ENCODE measurements around the gene IL1RL1.

The IL1RL1 gene

GRCh38 chr2:102361632-102362241 lies 50.4 kb downstream of the IL1RL1 start:
- H3K27ac ChIP-seq (ENCODE audit: low read depth, low read length), result no peak overlapping the region
- no peaks in the 10 kb centered on the region for H3K4me1 ChIP-seq (ENCODE audit: control insufficient read depth in 5 of 5, insufficient read depth in 5 of 5, low read length in 5 of 5)

GRCh38 chr2:102365763-102366162 lies 54.4 kb downstream of the IL1RL1 start:
- no peaks in the 10 kb centered on the region for H3K27me3 ChIP-seq (ENCODE audit: control insufficient read depth in 5 of 5, insufficient read depth in 4 of 5, low read length in 5 of 5)
- no peak overlapping the region for H3K9ac ChIP-seq (ENCODE audit: low read length in 5 of 5)
- peaks cover 2 to 18% (median 9%) of the 10 kb centered on the region in 5 donors for H3K9me3 ChIP-seq (ENCODE audit: control insufficient read depth in 5 of 5, low read length in 5 of 5)
- no peaks in the 10 kb centered on the region for H3K4me1 ChIP-seq (ENCODE audit: control insufficient read depth in 5 of 5, insufficient read depth in 5 of 5, low read length in 5 of 5)
- peaks cover 0 to 6% (median 0%) of the 10 kb centered on the region in 5 donors for H3K36me3 ChIP-seq (ENCODE audit: control insufficient read depth in 5 of 5, insufficient read depth in 5 of 5, low read length in 5 of 5)
- H3K27ac ChIP-seq (ENCODE audit: low read depth, low read length), result no peak overlapping the region
- H3K4me3 ChIP-seq (ENCODE audit: low read depth in 1 of 5, low read length in 5 of 5), result no peak overlapping the region

More at GRCh38 chr2:102361632-102362241, 50.4 kb downstream of the IL1RL1 start:
- no peak overlapping the region for H3K4me3 ChIP-seq (ENCODE audit: low read depth in 1 of 5, low read length in 5 of 5)
- no peak overlapping the region for H3K9ac ChIP-seq (ENCODE audit: low read length in 5 of 5)
- H3K36me3 ChIP-seq (ENCODE audit: control insufficient read depth in 5 of 5, insufficient read depth in 5 of 5, low read length in 5 of 5), result peaks cover 0 to 6% (median 0%) of the 10 kb centered on the region in 5 donors
- peaks cover 0 to 15% (median 7%) of the 10 kb centered on the region in 5 donors for H3K9me3 ChIP-seq (ENCODE audit: control insufficient read depth in 5 of 5, low read length in 5 of 5)
- no peaks in the 10 kb centered on the region for H3K27me3 ChIP-seq (ENCODE audit: control insufficient read depth in 5 of 5, insufficient read depth in 4 of 5, low read length in 5 of 5)

GRCh38 chr2:102366406-102367112 lies 55.2 kb downstream of the IL1RL1 start:
- Histone ChIP-seq H3K27me3 (ENCODE audit: control insufficient read depth in 5 of 5, insufficient read depth in 4 of 5, low read length in 5 of 5) (no peaks in the 10 kb centered on the region), H3K9me3 (ENCODE audit: control insufficient read depth in 5 of 5, low read length in 5 of 5) (peaks cover 2 to 18% (median 9%) of the 10 kb centered on the region in 5 donors), H3K27ac (ENCODE audit: low read depth, low read length) (no peak overlapping the region), H3K4me3 (ENCODE audit: low read depth in 1 of 5, low read length in 5 of 5) (no peak overlapping the region), H3K36me3 (ENCODE audit: control insufficient read depth in 5 of 5, insufficient read depth in 5 of 5, low read length in 5 of 5) (peaks cover 0 to 6% (median 0%) of the 10 kb centered on the region in 5 donors), H3K4me1 (ENCODE audit: control insufficient read depth in 5 of 5, insufficient read depth in 5 of 5, low read length in 5 of 5) (no peaks in the 10 kb centered on the region), H3K9ac (ENCODE audit: low read length in 5 of 5) (no peak overlapping the region)

- H3K27ac ChIP-seq (ENCODE audit: low read depth, low read length), result no peak overlapping the region
- no peaks in the 10 kb centered on the region for H3K4me1 ChIP-seq (ENCODE audit: control insufficient read depth in 5 of 5, insufficient read depth in 5 of 5, low read length in 5 of 5)
- no peak overlapping the region for H3K9ac ChIP-seq (ENCODE audit: low read length in 5 of 5)
- no peak overlapping the region for H3K4me3 ChIP-seq (ENCODE audit: low read depth in 1 of 5, low read length in 5 of 5)
- peaks cover 2 to 18% (median 9%) of the 10 kb centered on the region in 5 donors for H3K9me3 ChIP-seq (ENCODE audit: control insufficient read depth in 5 of 5, low read length in 5 of 5)
- H3K27me3 ChIP-seq (ENCODE audit: control insufficient read depth in 5 of 5, insufficient read depth in 4 of 5, low read length in 5 of 5), result no peaks in the 10 kb centered on the region
- peaks cover 0 to 6% (median 0%) of the 10 kb centered on the region in 5 donors for H3K36me3 ChIP-seq (ENCODE audit: control insufficient read depth in 5 of 5, insufficient read depth in 5 of 5, low read length in 5 of 5)
These were observed 56.1 kb downstream of the IL1RL1 start for GRCh38 chr2:102367331-102367971.

- H3K4me3 ChIP-seq (ENCODE audit: low read depth in 1 of 5, low read length in 5 of 5), result no peak overlapping the region
- no peak overlapping the region for H3K27ac ChIP-seq (ENCODE audit: low read depth, low read length)
- H3K27me3 ChIP-seq (ENCODE audit: control insufficient read depth in 5 of 5, insufficient read depth in 4 of 5, low read length in 5 of 5), result no peaks in the 10 kb centered on the region
- H3K9ac ChIP-seq (ENCODE audit: low read length in 5 of 5), result no peak overlapping the region
- H3K4me1 ChIP-seq (ENCODE audit: control insufficient read depth in 5 of 5, insufficient read depth in 5 of 5, low read length in 5 of 5), result no peaks in the 10 kb centered on the region
- peaks cover 0 to 4% (median 0%) of the 10 kb centered on the region in 5 donors for H3K36me3 ChIP-seq (ENCODE audit: control insufficient read depth in 5 of 5, insufficient read depth in 5 of 5, low read length in 5 of 5)
- peaks cover 2 to 18% (median 9%) of the 10 kb centered on the region in 5 donors for H3K9me3 ChIP-seq (ENCODE audit: control insufficient read depth in 5 of 5, low read length in 5 of 5)
These were observed 57.2 kb downstream of the IL1RL1 start for GRCh38 chr2:102368461-102369109.

- Histone ChIP-seq H3K9me3 (ENCODE audit: control insufficient read depth in 5 of 5, low read length in 5 of 5) (peaks cover 2 to 18% (median 9%) of the 10 kb centered on the region in 5 donors), H3K4me3 (ENCODE audit: low read depth in 1 of 5, low read length in 5 of 5) (no peak overlapping the region), H3K27ac (ENCODE audit: low read depth, low read length) (no peak overlapping the region), H3K4me1 (ENCODE audit: control insufficient read depth in 5 of 5, insufficient read depth in 5 of 5, low read length in 5 of 5) (no peaks in the 10 kb centered on the region), H3K9ac (ENCODE audit: low read length in 5 of 5) (no peak overlapping the region), H3K36me3 (ENCODE audit: control insufficient read depth in 5 of 5, insufficient read depth in 5 of 5, low read length in 5 of 5) (peaks cover 0 to 3% (median 0%) of the 10 kb centered on the region in 5 donors), H3K27me3 (ENCODE audit: control insufficient read depth in 5 of 5, insufficient read depth in 4 of 5, low read length in 5 of 5) (no peaks in the 10 kb centered on the region)
These were observed 58.5 kb downstream of the IL1RL1 start for GRCh38 chr2:102369866-102370265.

- Histone ChIP-seq H3K36me3 (ENCODE audit: control insufficient read depth in 5 of 5, insufficient read depth in 5 of 5, low read length in 5 of 5) (no peaks in the 10 kb centered on the region), H3K27me3 (ENCODE audit: control insufficient read depth in 5 of 5, insufficient read depth in 4 of 5, low read length in 5 of 5) (peaks cover 0 to 2% (median 0%) of the 10 kb centered on the region in 5 donors), H3K4me3 (ENCODE audit: low read depth in 1 of 5, low read length in 5 of 5) (no peak overlapping the region), H3K27ac (ENCODE audit: low read depth, low read length) (no peak overlapping the region), H3K9me3 (ENCODE audit: control insufficient read depth in 5 of 5, low read length in 5 of 5) (peaks cover 0 to 3% (median 0%) of the 10 kb centered on the region in 5 donors), H3K4me1 (ENCODE audit: control insufficient read depth in 5 of 5, insufficient read depth in 5 of 5, low read length in 5 of 5) (no peaks in the 10 kb centered on the region), H3K9ac (ENCODE audit: low read length in 5 of 5) (no peak overlapping the region)
These were observed 64.8 kb downstream of the IL1RL1 start for GRCh38 chr2:102376052-102376591.

- H3K9ac ChIP-seq (ENCODE audit: low read length in 5 of 5), result no peak overlapping the region
- peaks cover 3 to 16% (median 12%) of the 10 kb centered on the region in 5 donors for H3K9me3 ChIP-seq (ENCODE audit: control insufficient read depth in 5 of 5, low read length in 5 of 5)
- H3K27me3 ChIP-seq (ENCODE audit: control insufficient read depth in 5 of 5, insufficient read depth in 4 of 5, low read length in 5 of 5), result no peaks in the 10 kb centered on the region
- H3K4me3 ChIP-seq (ENCODE audit: low read depth in 1 of 5, low read length in 5 of 5), result no peak overlapping the region
- no peak overlapping the region for H3K27ac ChIP-seq (ENCODE audit: low read depth, low read length)
- H3K36me3 ChIP-seq (ENCODE audit: control insufficient read depth in 5 of 5, insufficient read depth in 5 of 5, low read length in 5 of 5), result peaks cover 0 to 6% (median 0%) of the 10 kb centered on the region in 5 donors
- no peaks in the 10 kb centered on the region for H3K4me1 ChIP-seq (ENCODE audit: control insufficient read depth in 5 of 5, insufficient read depth in 5 of 5, low read length in 5 of 5)
These were observed 72.4 kb downstream of the IL1RL1 start for GRCh38 chr2:102383722-102384121.

GRCh38 chr2:102385522-102385921 lies 74.2 kb downstream of the IL1RL1 start:
- H3K9me3 ChIP-seq (ENCODE audit: control insufficient read depth in 5 of 5, low read length in 5 of 5), result peaks cover 3 to 16% (median 12%) of the 10 kb centered on the region in 5 donors
- H3K27ac ChIP-seq (ENCODE audit: low read depth, low read length), result no peak overlapping the region
- H3K4me3 ChIP-seq (ENCODE audit: low read depth in 1 of 5, low read length in 5 of 5), result no peak overlapping the region
- no peak overlapping the region for H3K9ac ChIP-seq (ENCODE audit: low read length in 5 of 5)
- H3K4me1 ChIP-seq (ENCODE audit: control insufficient read depth in 5 of 5, insufficient read depth in 5 of 5, low read length in 5 of 5), result no peaks in the 10 kb centered on the region
- H3K36me3 ChIP-seq (ENCODE audit: control insufficient read depth in 5 of 5, insufficient read depth in 5 of 5, low read length in 5 of 5), result peaks cover 0 to 6% (median 0%) of the 10 kb centered on the region in 5 donors
- no peaks in the 10 kb centered on the region for H3K27me3 ChIP-seq (ENCODE audit: control insufficient read depth in 5 of 5, insufficient read depth in 4 of 5, low read length in 5 of 5)

Measured in subcutaneous abdominal adipose tissue (tissue), 5 donors.